ENCODE measurements around the gene CCL25.
"Not testable (repeated sequence)": the region's sequence is repeated elsewhere in the genome, so short reads cannot be mapped to it uniquely, and the experiment has no call there.

Gene CCL25

GRCh38 chr19:8025316-8025715 lies 27.2 kb upstream of the CCL25 start:
- peaks cover 0 to 8% (median 4%) of the 10 kb centered on the region in 4 donors for H3K4me1 ChIP-seq
- H3K27me3 ChIP-seq = no peaks in the 10 kb centered on the region
- H3K4me3 ChIP-seq = no peak overlapping the region
- no peak for DNase-seq
- H3K9me3 ChIP-seq = no peaks in the 10 kb centered on the region
- H3K36me3 ChIP-seq = no peaks in the 10 kb centered on the region
- TF ChIP-seq CTCF (IDR thresholded peaks at IDR 0.05) = no peak
- no peak overlapping the region for H3K27ac ChIP-seq
- intact Hi-C loops (cut with DNase I; ENCODE audit: low total_unique reads) = no loop called here

GRCh38 chr19:8028951-8029491 lies 23.5 kb upstream of the CCL25 start:
- intact Hi-C loops (cut with DNase I; ENCODE audit: low total_unique reads) = no loop called here
- no peak for TF ChIP-seq CTCF (IDR thresholded peaks at IDR 0.05)
- Histone ChIP-seq H3K4me3 (no peak overlapping the region), H3K9me3 (no peaks in the 10 kb centered on the region), H3K4me1 (peaks cover 0 to 8% (median 4%) of the 10 kb centered on the region in 4 donors), H3K36me3 (no peaks in the 10 kb centered on the region), H3K27ac (no peak overlapping the region), H3K27me3 (no peaks in the 10 kb centered on the region)
- no peak for DNase-seq

GRCh38 chr19:8030960-8031359 lies 21.6 kb upstream of the CCL25 start:
- no peaks in the 10 kb centered on the region for H3K27me3 ChIP-seq
- DNase-seq = no peak
- H3K4me3 ChIP-seq = no peak overlapping the region
- H3K36me3 ChIP-seq = no peaks in the 10 kb centered on the region
- H3K27ac ChIP-seq = no peak overlapping the region
- H3K9me3 ChIP-seq = no peaks in the 10 kb centered on the region
- peaks cover 0 to 8% (median 4%) of the 10 kb centered on the region in 4 donors for H3K4me1 ChIP-seq
- intact Hi-C loops (cut with DNase I; ENCODE audit: low total_unique reads) = no loop called here
- no peak for TF ChIP-seq CTCF (IDR thresholded peaks at IDR 0.05)

GRCh38 chr19:8033287-8034177 lies 19.0 kb upstream of the CCL25 start:
- DNase-seq; H3K4me3 ChIP-seq; H3K36me3 ChIP-seq; H3K27me3 ChIP-seq; H3K4me1 ChIP-seq; intact Hi-C loops (cut with DNase I; ENCODE audit: low total_unique reads); H3K9me3 ChIP-seq; H3K27ac ChIP-seq: not testable (repeated sequence)

- intact Hi-C loops (cut with DNase I; ENCODE audit: low total_unique reads) = no loop called here
- TF ChIP-seq CTCF (IDR thresholded peaks at IDR 0.05) = no peak
Observed at GRCh38 chr19:8034178-8034525, 18.4 kb upstream of the CCL25 start.

GRCh38 chr19:8036434-8037099 lies 16.0 kb upstream of the CCL25 start:
- Histone ChIP-seq H3K27ac (no peak overlapping the region), H3K9me3 (no peaks in the 10 kb centered on the region), H3K4me3 (no peak overlapping the region), H3K4me1 (no peaks in the 10 kb centered on the region), H3K27me3 (peaks cover 0 to 10% of the 10 kb centered on the region in 2 donors), H3K36me3 (no peaks in the 10 kb centered on the region)
- DNase-seq = no peak
- no peak for TF ChIP-seq CTCF (IDR thresholded peaks at IDR 0.05)
- intact Hi-C loops (cut with DNase I; ENCODE audit: low total_unique reads) = no loop called here

More at GRCh38 chr19:8034178-8034525, 18.4 kb upstream of the CCL25 start:
- no peak for DNase-seq
- no peaks in the 10 kb centered on the region for H3K9me3 ChIP-seq
- H3K27me3 ChIP-seq = no peaks in the 10 kb centered on the region
- H3K4me3 ChIP-seq = no peak overlapping the region
- peaks cover 0 to 3% (median under 1%) of the 10 kb centered on the region in 4 donors for H3K4me1 ChIP-seq
- H3K36me3 ChIP-seq = no peaks in the 10 kb centered on the region
- no peak overlapping the region for H3K27ac ChIP-seq
